ENCODE results near the gene RBM38. TPM values are rescaled to one million over a fixed set of nuclear protein-coding genes. Genes with fewer than 3 reads are reported as not detected.
A peak's percentile ranks its signal among the peaks of the same experiment; 100 is the strongest.

The RBM38 gene
- total RNA-seq, 1 donor from 2014 or later: 33.4 TPM

DNA sequence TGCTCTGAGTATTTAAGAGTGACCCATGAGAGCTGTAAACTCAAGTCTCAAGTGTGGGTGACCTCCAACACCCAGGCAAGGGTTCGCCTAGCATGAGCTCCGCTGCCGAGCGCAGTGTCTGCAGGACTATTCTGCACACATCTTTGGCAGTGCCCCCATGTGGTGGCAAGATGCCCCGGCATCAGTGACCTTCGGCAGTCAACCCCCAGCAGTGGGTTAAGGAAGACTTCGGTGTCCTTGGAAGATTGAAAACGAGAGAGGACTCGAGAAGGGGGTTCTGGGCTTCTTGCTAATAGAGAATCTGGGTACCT, 43.1 kb downstream of the RBM38 start:
- Mint-ChIP-seq H3K9me3 (no peaks in the 10 kb centered on the region), H3K36me3 (ENCODE audit: low read depth) (no peaks in the 10 kb centered on the region), H3K27ac (ENCODE audit: unreplicated experiment) (no peak overlapping the region), H3K4me3 (no peak overlapping the region), H3K27me3 (ENCODE audit: low read depth) (no peaks in the 10 kb centered on the region), H3K4me1 (peaks cover 13% of the 10 kb centered on the region)
- TF ChIP-seq, protein P1, sequence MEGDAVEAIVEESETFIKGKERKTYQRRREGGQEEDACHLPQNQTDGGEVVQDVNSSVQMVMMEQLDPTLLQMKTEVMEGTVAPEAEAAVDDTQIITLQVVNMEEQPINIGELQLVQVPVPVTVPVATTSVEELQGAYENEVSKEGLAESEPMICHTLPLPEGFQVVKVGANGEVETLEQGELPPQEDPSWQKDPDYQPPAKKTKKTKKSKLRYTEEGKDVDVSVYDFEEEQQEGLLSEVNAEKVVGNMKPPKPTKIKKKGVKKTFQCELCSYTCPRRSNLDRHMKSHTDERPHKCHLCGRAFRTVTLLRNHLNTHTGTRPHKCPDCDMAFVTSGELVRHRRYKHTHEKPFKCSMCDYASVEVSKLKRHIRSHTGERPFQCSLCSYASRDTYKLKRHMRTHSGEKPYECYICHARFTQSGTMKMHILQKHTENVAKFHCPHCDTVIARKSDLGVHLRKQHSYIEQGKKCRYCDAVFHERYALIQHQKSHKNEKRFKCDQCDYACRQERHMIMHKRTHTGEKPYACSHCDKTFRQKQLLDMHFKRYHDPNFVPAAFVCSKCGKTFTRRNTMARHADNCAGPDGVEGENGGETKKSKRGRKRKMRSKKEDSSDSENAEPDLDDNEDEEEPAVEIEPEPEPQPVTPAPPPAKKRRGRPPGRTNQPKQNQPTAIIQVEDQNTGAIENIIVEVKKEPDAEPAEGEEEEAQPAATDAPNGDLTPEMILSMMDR (conservative IDR thresholded peaks at IDR 0.05): no peak
- DNase-seq (ENCODE audit: low read depth, low spot score): no peak

DNA sequence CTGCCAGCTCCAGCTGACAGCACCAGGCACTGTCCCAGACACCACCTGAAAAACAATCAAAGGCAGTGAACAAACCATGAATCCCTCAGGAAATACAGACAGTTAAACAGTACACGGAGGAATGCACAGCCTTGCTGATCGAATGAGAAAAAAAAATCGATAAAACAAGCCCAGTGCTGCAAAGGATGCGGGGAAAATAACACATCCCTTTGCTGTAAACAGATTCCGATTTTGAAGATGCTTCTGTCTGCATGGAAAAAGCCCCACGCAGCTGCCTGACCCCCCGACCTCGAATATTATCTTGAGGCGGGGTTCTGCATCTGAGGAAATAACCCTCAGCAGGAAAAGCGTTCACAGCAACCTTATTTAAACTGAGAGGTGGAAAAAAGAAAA, 43.9 kb downstream of the RBM38 start:
- TF ChIP-seq, protein P1 (conservative IDR thresholded peaks at IDR 0.05): no peak
- no peak for DNase-seq (ENCODE audit: low read depth, low spot score)
- no peak overlapping the region for H3K4me3 Mint-ChIP-seq
- H3K36me3 Mint-ChIP-seq (ENCODE audit: low read depth): no peaks in the 10 kb centered on the region
- no peaks in the 10 kb centered on the region for H3K9me3 Mint-ChIP-seq
- H3K27ac Mint-ChIP-seq (ENCODE audit: unreplicated experiment): no peak overlapping the region
- H3K27me3 Mint-ChIP-seq (ENCODE audit: low read depth): no peaks in the 10 kb centered on the region
- H3K4me1 Mint-ChIP-seq: peaks cover 16% of the 10 kb centered on the region

DNA sequence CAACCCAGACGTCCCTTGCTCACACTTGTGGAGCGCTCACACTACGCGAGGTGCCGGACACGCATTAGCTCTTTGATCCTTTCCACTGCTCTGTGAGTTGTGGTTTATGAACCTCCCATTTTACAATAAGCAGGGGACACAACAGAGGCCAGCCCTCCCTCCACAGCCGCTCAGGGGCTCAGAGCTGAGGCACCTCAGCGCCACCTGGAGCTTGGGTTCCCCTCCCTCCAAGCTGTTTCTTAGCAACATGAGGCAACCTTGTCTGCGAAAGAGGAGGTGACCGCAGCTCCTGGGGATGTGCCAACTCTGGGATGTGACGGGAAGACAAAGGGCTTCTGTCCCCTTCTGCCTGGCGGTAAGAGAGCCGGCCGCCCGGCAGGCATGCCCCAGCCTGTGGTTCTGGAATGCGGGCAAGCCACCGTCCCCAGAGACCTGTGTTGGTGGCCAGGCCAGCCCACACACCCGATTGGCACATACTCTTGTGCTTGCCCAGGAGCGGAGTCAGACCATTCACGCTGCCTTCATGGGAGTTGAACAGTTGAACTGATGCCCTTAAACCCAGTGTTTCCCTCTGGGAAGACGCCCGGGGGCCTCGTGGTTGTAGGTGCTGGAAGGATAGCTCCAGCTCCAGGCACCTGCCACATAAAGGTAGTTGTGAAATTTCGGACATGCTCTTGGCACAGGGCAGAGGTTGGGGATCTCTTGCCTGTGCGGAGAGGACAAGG, 44.5 kb downstream of the RBM38 start:
- Mint-ChIP-seq H3K4me1 (peaks cover 18% of the 10 kb centered on the region), H3K9me3 (no peaks in the 10 kb centered on the region), H3K36me3 (ENCODE audit: low read depth) (no peaks in the 10 kb centered on the region), H3K27ac (ENCODE audit: unreplicated experiment) (peak overlapping the region; percentile 35), H3K27me3 (ENCODE audit: low read depth) (no peaks in the 10 kb centered on the region), H3K4me3 (no peak overlapping the region)
- TF ChIP-seq, protein P1 (conservative IDR thresholded peaks at IDR 0.05): no peak
- no peak for DNase-seq (ENCODE audit: low read depth, low spot score)

DNA sequence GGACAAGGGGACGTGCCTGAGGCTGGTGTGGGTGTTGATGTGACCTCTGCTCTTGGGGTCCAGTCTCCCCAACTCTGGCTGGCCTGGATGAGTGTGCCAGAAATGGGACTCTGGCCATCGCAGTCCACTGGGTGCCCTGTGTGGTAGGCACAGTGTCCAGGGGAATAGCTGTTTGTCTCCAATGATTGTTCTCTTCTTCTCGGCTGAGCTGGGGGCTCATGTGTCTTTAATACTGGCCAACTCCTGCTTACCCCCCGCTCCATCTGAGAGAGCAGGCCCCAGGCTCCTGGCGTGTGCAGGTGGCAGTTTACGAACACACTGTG, 45.0 kb downstream of the RBM38 start:
- Mint-ChIP-seq H3K4me3 (no peak overlapping the region), H3K4me1 (peaks cover 18% of the 10 kb centered on the region), H3K27me3 (ENCODE audit: low read depth) (no peaks in the 10 kb centered on the region), H3K36me3 (ENCODE audit: low read depth) (no peaks in the 10 kb centered on the region), H3K9me3 (no peaks in the 10 kb centered on the region), H3K27ac (ENCODE audit: unreplicated experiment) (no peak overlapping the region)
- no peak for DNase-seq (ENCODE audit: low read depth, low spot score)
- TF ChIP-seq, protein P1 (conservative IDR thresholded peaks at IDR 0.05): no peak

DNA sequence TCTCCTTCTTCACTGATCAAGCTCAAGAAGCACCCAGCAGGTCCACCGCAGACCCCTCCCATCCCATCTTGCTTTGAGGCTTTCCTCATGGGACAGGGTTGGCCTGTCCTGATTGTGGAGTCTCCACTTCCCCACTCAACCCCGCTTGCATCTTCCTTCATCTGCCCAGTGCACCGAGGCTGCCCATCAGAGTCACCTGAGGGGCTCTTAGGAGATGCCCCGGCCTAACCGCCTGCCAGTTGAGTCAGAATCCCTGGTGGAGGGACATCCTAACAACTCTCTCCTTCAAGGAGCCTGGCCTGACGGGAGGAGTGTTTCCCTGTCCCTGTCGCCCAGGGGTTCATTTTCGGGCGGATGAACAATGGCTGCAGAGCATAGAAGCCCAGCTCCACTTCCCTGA, 46.1 kb downstream of the RBM38 start:
- no peak overlapping the region for H3K4me3 Mint-ChIP-seq
- no peak for DNase-seq (ENCODE audit: low read depth, low spot score)
- H3K9me3 Mint-ChIP-seq: no peaks in the 10 kb centered on the region
- TF ChIP-seq, protein P1 (conservative IDR thresholded peaks at IDR 0.05): no peak
- peaks cover 18% of the 10 kb centered on the region for H3K4me1 Mint-ChIP-seq
- H3K27ac Mint-ChIP-seq (ENCODE audit: unreplicated experiment): peak overlapping the region; percentile 96
- H3K27me3 Mint-ChIP-seq (ENCODE audit: low read depth): no peaks in the 10 kb centered on the region
- H3K36me3 Mint-ChIP-seq (ENCODE audit: low read depth): no peaks in the 10 kb centered on the region
